ENCODE measurements around the gene FAM9A.

FAM9A gene

GRCh38 chrX:8847360-8847759 lies 46.2 kb upstream of the FAM9A start:
- in situ Hi-C loops (cut with MboI; ENCODE audit: low sequenced_read_pairs, unreplicated experiment), result no loop called here
- no peak for DNase-seq (ENCODE audit: low spot score)
- TF ChIP-seq, protein P1, sequence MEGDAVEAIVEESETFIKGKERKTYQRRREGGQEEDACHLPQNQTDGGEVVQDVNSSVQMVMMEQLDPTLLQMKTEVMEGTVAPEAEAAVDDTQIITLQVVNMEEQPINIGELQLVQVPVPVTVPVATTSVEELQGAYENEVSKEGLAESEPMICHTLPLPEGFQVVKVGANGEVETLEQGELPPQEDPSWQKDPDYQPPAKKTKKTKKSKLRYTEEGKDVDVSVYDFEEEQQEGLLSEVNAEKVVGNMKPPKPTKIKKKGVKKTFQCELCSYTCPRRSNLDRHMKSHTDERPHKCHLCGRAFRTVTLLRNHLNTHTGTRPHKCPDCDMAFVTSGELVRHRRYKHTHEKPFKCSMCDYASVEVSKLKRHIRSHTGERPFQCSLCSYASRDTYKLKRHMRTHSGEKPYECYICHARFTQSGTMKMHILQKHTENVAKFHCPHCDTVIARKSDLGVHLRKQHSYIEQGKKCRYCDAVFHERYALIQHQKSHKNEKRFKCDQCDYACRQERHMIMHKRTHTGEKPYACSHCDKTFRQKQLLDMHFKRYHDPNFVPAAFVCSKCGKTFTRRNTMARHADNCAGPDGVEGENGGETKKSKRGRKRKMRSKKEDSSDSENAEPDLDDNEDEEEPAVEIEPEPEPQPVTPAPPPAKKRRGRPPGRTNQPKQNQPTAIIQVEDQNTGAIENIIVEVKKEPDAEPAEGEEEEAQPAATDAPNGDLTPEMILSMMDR (IDR thresholded peaks at IDR 0.05; ENCODE audit: borderline replicate concordance, control extremely low read depth, extremely low read depth, insufficient read depth, missing control alignments), result no peak

GRCh38 chrX:8846266-8846665 lies 45.1 kb upstream of the FAM9A start:
- no peak for DNase-seq (ENCODE audit: low spot score)
- TF ChIP-seq, protein P1 (IDR thresholded peaks at IDR 0.05; ENCODE audit: borderline replicate concordance, control extremely low read depth, extremely low read depth, insufficient read depth, missing control alignments), result no peak
- in situ Hi-C loops (cut with MboI; ENCODE audit: low sequenced_read_pairs, unreplicated experiment), result no loop called here

DNA sequence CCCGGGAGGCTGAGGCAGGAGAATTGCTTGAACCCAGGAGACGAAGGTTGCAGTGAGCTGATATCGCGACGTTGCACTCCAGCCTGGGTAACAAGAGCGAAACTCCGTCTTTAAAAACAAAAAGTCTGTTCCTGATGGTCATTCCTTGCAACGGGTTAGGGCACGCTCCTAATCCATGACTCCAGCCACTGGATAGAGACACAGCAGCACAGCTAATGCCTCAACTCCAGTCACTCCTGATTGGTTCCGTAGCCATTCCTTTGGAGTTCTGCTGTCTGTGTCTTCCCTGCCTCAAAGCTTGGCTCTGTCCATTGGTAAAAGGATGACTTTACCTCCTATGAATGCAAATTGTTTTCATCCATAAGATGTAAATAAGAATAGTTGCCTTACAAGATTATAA lies 44.3 kb upstream of the FAM9A start:
- TF ChIP-seq, protein P1 (IDR thresholded peaks at IDR 0.05; ENCODE audit: borderline replicate concordance, control extremely low read depth, extremely low read depth, insufficient read depth, missing control alignments), result no peak
- no peak for DNase-seq (ENCODE audit: low spot score)
- in situ Hi-C loops (cut with MboI; ENCODE audit: low sequenced_read_pairs, unreplicated experiment), result no loop called here

DNA sequence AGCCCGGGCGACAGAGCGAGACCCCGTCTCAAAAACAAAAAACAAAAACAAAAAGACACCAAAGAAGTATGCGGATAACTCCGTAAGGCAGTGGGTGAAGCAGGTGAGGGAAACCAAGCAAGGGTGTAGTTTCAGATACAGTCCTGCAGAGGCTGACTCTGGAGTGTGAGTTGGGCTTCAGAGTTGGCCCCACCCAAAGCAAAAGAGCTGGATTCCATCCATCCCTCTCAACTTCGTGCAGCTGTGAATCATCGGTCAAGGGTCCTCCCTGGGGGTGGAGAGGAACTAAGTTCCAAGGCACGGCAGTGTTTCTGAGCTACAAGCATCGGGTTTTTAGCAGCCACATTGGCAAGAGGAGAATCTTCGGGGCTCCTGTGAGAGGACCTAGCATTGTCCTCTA lies 43.9 kb upstream of the FAM9A start:
- in situ Hi-C loops (cut with MboI; ENCODE audit: low sequenced_read_pairs, unreplicated experiment), result no loop called here
- no peak for DNase-seq (ENCODE audit: low spot score)
- TF ChIP-seq, protein P1 (IDR thresholded peaks at IDR 0.05; ENCODE audit: borderline replicate concordance, control extremely low read depth, extremely low read depth, insufficient read depth, missing control alignments), result no peak

DNA sequence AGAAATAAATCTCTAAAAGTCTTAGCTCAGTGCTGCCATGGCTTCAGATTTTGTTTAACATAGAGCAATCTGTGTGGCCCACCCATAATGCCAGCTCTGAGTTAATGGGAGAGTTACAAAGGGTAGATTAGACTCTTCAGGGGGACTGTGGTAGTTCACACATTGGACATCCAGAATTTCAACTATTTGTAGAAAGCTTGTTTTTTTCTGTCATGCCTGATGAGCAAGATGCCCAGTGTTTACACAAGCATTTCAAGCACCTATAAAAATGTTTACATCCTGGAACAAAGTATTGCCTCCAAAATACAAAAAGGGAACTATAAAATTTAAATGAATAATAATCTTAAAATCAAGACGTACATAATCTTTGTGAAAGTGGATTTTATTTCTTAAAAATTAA lies 43.0 kb upstream of the FAM9A start:
- TF ChIP-seq, protein P1 (IDR thresholded peaks at IDR 0.05; ENCODE audit: borderline replicate concordance, control extremely low read depth, extremely low read depth, insufficient read depth, missing control alignments), result no peak
- in situ Hi-C loops (cut with MboI; ENCODE audit: low sequenced_read_pairs, unreplicated experiment), result no loop called here
- no peak for DNase-seq (ENCODE audit: low spot score)

DNA sequence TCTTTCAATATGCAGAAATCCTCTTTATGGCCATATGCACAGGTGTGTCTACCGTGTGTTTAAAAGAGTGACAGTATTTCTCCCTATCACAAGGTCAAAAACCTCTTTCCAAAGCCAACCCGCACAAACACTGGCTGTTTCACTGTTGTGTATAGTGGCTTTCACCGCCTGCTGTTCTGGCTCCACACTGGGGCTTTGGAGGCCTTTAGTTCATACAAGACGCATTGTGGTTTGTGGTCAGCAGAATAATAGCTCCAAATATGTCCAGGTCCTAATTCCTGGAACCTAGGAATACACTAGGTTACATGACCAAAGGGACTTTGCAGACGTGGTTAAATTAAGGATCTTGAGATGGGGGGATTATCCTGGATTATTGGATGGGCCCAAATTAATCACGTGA lies 40.7 kb upstream of the FAM9A start:
- TF ChIP-seq, protein P1 (IDR thresholded peaks at IDR 0.05; ENCODE audit: borderline replicate concordance, control extremely low read depth, extremely low read depth, insufficient read depth, missing control alignments), result no peak
- in situ Hi-C loops (cut with MboI; ENCODE audit: low sequenced_read_pairs, unreplicated experiment), result no loop called here
- no peak for DNase-seq (ENCODE audit: low spot score)

- in situ Hi-C loops (cut with MboI; ENCODE audit: low sequenced_read_pairs, unreplicated experiment), result no loop called here
- TF ChIP-seq, protein P1 (IDR thresholded peaks at IDR 0.05; ENCODE audit: borderline replicate concordance, control extremely low read depth, extremely low read depth, insufficient read depth, missing control alignments), result no peak
Observed at GRCh38 chrX:8834392-8834791, 33.2 kb upstream of the FAM9A start.

More at GRCh38 chrX:8834392-8834791, 33.2 kb upstream of the FAM9A start:
- no peak for DNase-seq (ENCODE audit: low spot score)

All from GM13976 (cell line).